RWPE2 (cell line): ENCODE measurements around the gene WWOX.
A peak's percentile ranks its signal among the peaks of the same experiment; 100 is the strongest.

Source experiments
- ATAC-seq: fragments of 200-7000 bp; cut with Tn5 transposase; 3 replicates; pipeline ENCODE4 v1.9.1; 2021; ENCODE audit warnings: low read depth
- DNase-seq: peaks from one replicate; pipeline ENCODE4 v3.0.0-alpha.2; 2020; ENCODE audit warnings: low spot score
- H3K27ac ChIP-seq: fragments of 450-650 bp; 2 replicates; pipeline ENCODE4 v1.5.1; 2017; ENCODE audit warnings: mild to moderate bottlenecking; ENCODE audit not compliant: poor library complexity, severe bottlenecking
- H3K27me3 ChIP-seq: fragments of 250-450 bp; sonication (Bioruptor Pico); 2 replicates; pipeline ENCODE4 v1.5.1; 2021; ENCODE audit warnings: mild to moderate bottlenecking, moderate library complexity; ENCODE audit not compliant: insufficient read depth, poor library complexity, severe bottlenecking
- H3K36me3 ChIP-seq: fragments of 250-450 bp; sonication (Bioruptor Pico); 2 replicates; pipeline ENCODE4 v1.5.1; 2020; ENCODE audit warnings: low read depth, mild to moderate bottlenecking, moderate library complexity
- H3K4me1 ChIP-seq: fragments of 250-450 bp; sonication (Bioruptor Pico); 2 replicates; pipeline ENCODE4 v1.5.1; 2021; ENCODE audit warnings: mild to moderate bottlenecking, moderate library complexity; ENCODE audit not compliant: insufficient read depth, poor library complexity, severe bottlenecking
- H3K4me3 ChIP-seq: fragments of 250-450 bp; sonication (Bioruptor Pico); 2 replicates; pipeline ENCODE4 v1.5.1; 2021; ENCODE audit warnings: mild to moderate bottlenecking, moderate library complexity; ENCODE audit not compliant: severe bottlenecking
- H3K9me3 ChIP-seq: fragments of 250-450 bp; sonication (Bioruptor Pico); 2 replicates; pipeline ENCODE4 v1.5.1; 2021; ENCODE audit warnings: mild to moderate bottlenecking, moderate library complexity; ENCODE audit not compliant: severe bottlenecking
- CTCF ChIP-seq: fragments of 450-650 bp; IDR thresholded peaks from one replicate; pipeline ENCODE4 v1.5.1; 2017; ENCODE audit warnings: mild to moderate bottlenecking, moderate library complexity; ENCODE audit not compliant: poor library complexity, severe bottlenecking

Gene WWOX

GRCh38 chr16:79182616-79183015 is 1083.2 kb downstream of the WWOX start:
- H3K27me3 ChIP-seq, result no peaks in the 10 kb centered on the region
- ATAC-seq (peak; percentile 75), DNase-seq (no peak)
- no peak overlapping the region for H3K27ac ChIP-seq
- H3K36me3 ChIP-seq, result no peaks in the 10 kb centered on the region
- no peak for TF ChIP-seq CTCF
- peaks cover 4% of the 10 kb centered on the region for H3K4me1 ChIP-seq
- no peak overlapping the region for H3K4me3 ChIP-seq
- no peaks in the 10 kb centered on the region for H3K9me3 ChIP-seq

GRCh38 chr16:79183571-79183970 is 1084.1 kb downstream of the WWOX start:
- no peak for ATAC-seq
- no peak for TF ChIP-seq CTCF
- Histone ChIP-seq H3K36me3 (no peaks in the 10 kb centered on the region), H3K27me3 (no peaks in the 10 kb centered on the region), H3K4me3 (no peak overlapping the region), H3K9me3 (no peaks in the 10 kb centered on the region), H3K4me1 (peaks cover 4% of the 10 kb centered on the region), H3K27ac (no peak overlapping the region)
- no peak for DNase-seq

GRCh38 chr16:79184464-79185030 is 1085.1 kb downstream of the WWOX start:
- Histone ChIP-seq H3K27me3 (no peaks in the 10 kb centered on the region), H3K36me3 (no peaks in the 10 kb centered on the region), H3K27ac (no peak overlapping the region), H3K4me1 (peaks cover 4% of the 10 kb centered on the region), H3K4me3 (no peak overlapping the region), H3K9me3 (no peaks in the 10 kb centered on the region)
- no peak for TF ChIP-seq CTCF
- ATAC-seq (no peak), DNase-seq (no peak)

GRCh38 chr16:79185711-79186110 is 1086.3 kb downstream of the WWOX start:
- no peak for TF ChIP-seq CTCF
- no peaks in the 10 kb centered on the region for H3K9me3 ChIP-seq
- no peak overlapping the region for H3K27ac ChIP-seq
- H3K4me3 ChIP-seq, result no peak overlapping the region
- H3K4me1 ChIP-seq, result peaks cover 4% of the 10 kb centered on the region
- no peaks in the 10 kb centered on the region for H3K36me3 ChIP-seq
- ATAC-seq, result no peak
- H3K27me3 ChIP-seq, result no peaks in the 10 kb centered on the region
- DNase-seq, result no peak

GRCh38 chr16:79186196-79186595 is 1086.7 kb downstream of the WWOX start:
- no peak for ATAC-seq

More at GRCh38 chr16:79186196-79186595, 1086.7 kb downstream of the WWOX start:
- no peak for TF ChIP-seq CTCF
- Histone ChIP-seq H3K27ac (no peak overlapping the region), H3K4me3 (no peak overlapping the region), H3K4me1 (peaks cover 4% of the 10 kb centered on the region), H3K36me3 (no peaks in the 10 kb centered on the region), H3K9me3 (no peaks in the 10 kb centered on the region), H3K27me3 (no peaks in the 10 kb centered on the region)
- no peak for DNase-seq
